KOPT-K1 (cell line): Measurements from ENCODE around the gene SLC18A2.
"Not testable (repeated sequence)": the region's sequence is repeated elsewhere in the genome, so short reads cannot be mapped to it uniquely, and the experiment has no call there.

Experiments used
- H3K27ac ChIP-seq: fragments of 200-600 bp; sonication (generic); 2 replicates; pipeline ENCODE4 v1.5.1; 2016; ENCODE audit warnings: antibody characterized with exemption, mild to moderate bottlenecking, low read depth, low read length; ENCODE audit not compliant: poor library complexity, severe bottlenecking
- H3K36me3 ChIP-seq: fragments of 200-600 bp; sonication (generic); 2 replicates; pipeline ENCODE4 v1.5.1; 2017; ENCODE audit warnings: antibody characterized with exemption, mild to moderate bottlenecking, low read length, moderate library complexity; ENCODE audit not compliant: insufficient read depth
- H3K9me3 ChIP-seq: fragments of 200-600 bp; sonication (generic); 2 replicates; pipeline ENCODE4 v1.5.1; 2017; ENCODE audit warnings: antibody characterized with exemption, low read length, mild to moderate bottlenecking; ENCODE audit not compliant: insufficient read depth, poor library complexity, severe bottlenecking

Gene SLC18A2

DNA sequence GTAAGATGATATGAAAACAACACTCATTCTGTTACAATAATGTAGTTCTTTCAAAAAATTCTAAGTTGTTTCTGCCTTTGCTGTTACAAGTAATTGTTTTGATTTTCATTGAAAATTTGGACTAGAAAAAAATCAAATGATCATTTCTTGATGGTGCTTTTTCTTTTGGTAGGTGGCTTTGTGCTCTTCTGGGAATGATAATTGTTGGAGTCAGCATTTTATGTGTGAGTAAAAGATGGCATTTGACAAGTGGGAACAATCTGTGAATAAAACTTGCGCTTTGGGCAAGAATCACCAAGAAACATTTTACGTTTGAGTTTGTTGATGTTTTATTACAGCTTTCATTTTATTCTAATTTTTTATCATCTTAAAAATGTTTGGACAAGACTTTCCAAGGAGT lies 25.9 kb downstream of the SLC18A2 start:
- H3K36me3 ChIP-seq: peaks cover 28% of the 10 kb centered on the region
- H3K9me3 ChIP-seq: no peaks in the 10 kb centered on the region
- H3K27ac ChIP-seq: peak overlapping the region; percentile 82

DNA sequence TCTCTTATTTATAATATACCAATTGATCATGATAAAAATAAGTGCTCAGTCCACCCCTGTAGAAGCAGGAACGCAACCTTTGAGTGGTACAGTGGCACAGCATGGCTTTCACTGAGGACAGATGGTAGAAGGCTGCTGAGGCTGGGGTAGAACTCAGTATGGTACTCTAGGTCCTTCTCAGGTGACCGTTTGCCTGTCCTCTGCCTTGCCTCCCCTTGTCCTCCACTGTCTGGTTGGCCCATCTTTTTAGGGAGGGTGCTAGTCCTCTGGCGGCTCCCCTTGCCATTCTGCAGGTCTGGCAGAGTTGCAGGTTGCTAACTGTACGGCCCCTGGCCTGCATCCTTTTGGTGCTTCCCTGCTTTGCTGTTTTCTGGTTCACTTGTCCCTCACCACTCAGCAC lies 27.3 kb downstream of the SLC18A2 start:
- peak overlapping the region; percentile 82 for H3K27ac ChIP-seq
- peaks cover 37% of the 10 kb centered on the region for H3K36me3 ChIP-seq
- H3K9me3 ChIP-seq: no peaks in the 10 kb centered on the region

DNA sequence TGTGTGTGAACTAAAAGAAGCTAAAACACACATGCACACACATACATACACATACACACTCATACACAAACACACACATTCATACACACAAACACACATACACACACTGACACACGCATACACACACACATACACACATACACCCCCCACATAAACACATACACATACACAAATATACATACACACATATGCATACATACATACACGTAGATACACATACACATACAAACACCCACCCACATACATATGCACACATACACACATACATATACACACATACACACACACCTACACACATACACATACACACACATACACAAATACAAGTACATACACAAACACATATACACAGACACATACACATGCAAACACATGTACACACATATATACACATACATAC lies 28.0 kb downstream of the SLC18A2 start:
- peak overlapping the region; percentile 82 for H3K27ac ChIP-seq
- H3K9me3 ChIP-seq: no peaks in the 10 kb centered on the region

DNA sequence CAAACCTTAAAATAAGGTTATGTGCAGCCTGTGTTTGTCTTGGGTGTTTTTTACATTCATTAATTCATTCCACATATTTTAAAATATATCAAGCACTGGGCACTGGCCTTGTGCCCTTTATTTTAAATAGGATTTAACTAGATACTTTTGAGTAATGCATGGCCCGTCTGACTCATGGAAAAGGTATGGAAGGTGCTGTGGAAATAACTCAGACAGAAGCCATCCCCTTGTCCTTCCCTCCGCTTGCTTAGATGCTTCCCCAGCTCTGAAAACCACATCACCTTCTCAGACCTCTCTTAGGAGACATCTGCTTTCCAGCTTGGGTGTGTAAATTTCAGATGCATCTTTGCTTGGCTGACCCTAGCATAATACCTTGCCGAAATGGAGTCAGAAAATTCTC lies 30.5 kb downstream of the SLC18A2 start:
- Histone ChIP-seq H3K36me3 (peaks cover 61% of the 10 kb centered on the region), H3K27ac (no peak overlapping the region), H3K9me3 (no peaks in the 10 kb centered on the region)

More for the DNA sequence above, 28.0 kb downstream of the SLC18A2 start:
- H3K36me3 ChIP-seq: peaks cover 40% of the 10 kb centered on the region

DNA sequence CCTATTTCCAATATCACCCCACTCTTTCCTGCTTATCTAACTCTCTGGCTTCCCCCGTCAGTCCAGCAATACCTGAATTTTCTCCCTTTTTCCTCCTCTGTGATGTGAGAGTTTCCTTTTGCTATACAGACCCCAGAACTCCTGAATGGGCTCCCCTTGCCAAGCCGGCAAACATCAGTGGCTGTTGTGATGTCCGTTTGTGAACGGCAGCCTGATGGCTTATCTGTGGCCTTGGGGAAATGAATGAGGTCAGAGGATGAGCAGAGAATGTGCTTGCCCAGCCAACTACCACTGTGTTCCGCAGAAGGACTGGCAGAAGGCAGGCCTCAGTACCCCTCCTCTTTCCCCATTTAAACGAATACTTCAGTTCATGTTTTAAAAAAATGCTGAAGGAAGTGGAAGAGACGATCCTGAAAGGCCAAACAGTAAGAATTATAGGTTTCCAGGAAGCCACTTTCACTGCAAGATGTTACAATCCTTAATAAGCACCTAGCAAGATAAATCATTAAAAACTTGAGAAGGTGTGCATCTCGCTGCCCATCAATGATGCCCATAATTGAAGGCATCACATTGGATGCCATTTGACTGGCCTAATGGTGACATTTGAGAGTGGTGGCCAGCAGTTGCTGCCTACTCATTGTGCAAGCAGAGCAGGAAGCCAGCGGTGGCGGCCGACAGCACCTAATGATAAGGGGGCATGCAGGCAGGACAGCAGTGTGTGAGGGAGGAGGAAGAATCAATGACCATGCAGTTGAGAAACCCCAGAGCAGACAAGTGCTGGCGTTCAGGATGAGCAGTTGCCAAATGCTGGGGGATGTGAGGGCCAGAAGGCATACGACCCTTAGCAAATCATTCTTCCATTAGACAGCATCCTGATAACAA lies 31.5 kb downstream of the SLC18A2 start:
- Histone ChIP-seq H3K36me3 (peaks cover 70% of the 10 kb centered on the region), H3K27ac (no peak overlapping the region), H3K9me3 (no peaks in the 10 kb centered on the region)

DNA sequence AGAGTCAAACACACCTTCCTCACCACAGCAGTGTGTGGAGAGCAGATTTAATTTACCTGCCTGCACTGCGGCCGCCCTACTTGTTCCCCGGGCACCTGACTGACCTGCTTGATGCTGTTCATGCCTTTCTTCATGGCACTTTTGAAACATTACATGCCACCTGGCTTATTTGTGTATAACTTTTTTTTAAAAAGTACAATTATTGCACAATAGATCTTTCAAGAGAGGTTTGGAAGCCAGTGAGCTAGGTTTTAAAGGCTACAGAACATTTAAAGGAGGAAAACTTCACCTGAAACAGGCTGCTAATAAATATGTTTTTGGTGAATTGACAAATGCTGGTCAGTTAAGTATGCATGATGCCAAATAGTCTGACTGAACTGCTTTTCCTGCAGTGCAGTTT lies 33.1 kb downstream of the SLC18A2 start:
- no peak overlapping the region for H3K27ac ChIP-seq
- no peaks in the 10 kb centered on the region for H3K9me3 ChIP-seq
- peaks cover 70% of the 10 kb centered on the region for H3K36me3 ChIP-seq

DNA sequence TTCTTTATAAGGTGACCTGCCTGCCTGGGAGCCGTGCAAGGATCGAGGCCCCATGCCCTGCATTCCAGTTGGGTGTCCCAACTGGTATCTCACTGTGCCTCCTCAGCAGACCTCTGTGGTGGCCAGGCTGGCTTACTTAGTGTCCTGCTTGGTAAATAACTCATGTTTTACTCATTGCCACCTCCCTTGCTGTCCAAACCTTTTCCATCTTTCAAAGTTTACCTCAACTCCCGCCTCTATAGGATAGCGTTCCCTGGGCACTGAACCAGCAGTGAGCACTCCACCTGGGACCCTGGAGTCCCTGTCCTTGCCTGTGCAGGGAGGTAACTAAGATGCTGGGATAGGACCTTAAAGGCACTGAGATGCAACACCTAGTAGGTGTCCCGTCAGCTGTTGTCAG lies 33.6 kb downstream of the SLC18A2 start:
- Histone ChIP-seq H3K9me3 (no peaks in the 10 kb centered on the region), H3K27ac (no peak overlapping the region), H3K36me3 (peaks cover 65% of the 10 kb centered on the region)

DNA sequence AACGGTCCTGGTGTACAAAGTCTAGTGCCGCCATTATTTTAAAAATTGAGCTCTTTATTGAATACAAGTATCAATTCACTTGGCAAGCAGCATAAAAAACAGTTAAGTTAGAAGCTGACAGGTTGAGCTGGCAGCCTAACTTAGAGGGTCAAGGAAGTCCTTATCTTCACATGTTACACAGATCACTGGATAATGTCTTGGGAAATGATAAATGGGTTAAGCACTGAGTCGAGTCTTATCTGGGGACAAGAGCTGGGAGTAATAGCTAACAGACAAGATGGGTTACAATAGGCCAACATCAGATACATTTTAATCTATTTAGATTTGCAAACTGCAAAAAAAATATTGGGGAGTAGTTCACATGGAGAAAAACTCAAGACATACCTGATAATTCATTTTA lies 34.2 kb downstream of the SLC18A2 start:
- Histone ChIP-seq H3K9me3 (no peaks in the 10 kb centered on the region), H3K36me3 (peaks cover 59% of the 10 kb centered on the region), H3K27ac (no peak overlapping the region)

DNA sequence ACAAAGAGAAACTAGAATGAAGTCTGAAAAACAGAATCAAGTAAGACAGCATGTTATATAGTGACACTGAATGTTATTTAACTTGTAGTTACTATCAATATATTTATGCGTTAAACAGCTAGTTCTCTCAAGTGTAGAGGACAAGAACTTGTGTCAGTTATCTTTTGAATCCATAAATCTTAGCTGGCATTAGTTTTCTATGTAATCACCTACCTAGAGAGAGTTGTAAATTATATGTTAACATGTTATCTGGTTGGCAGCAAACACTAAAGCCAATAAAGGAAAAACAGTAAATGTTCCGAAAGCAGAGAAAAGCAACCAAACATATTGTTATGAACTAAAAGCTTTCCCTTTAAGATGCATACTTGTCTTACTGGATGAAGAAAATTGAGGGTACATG lies 36.8 kb downstream of the SLC18A2 start:
- Histone ChIP-seq H3K36me3 (peaks cover 38% of the 10 kb centered on the region), H3K27ac (no peak overlapping the region), H3K9me3 (no peaks in the 10 kb centered on the region)

DNA sequence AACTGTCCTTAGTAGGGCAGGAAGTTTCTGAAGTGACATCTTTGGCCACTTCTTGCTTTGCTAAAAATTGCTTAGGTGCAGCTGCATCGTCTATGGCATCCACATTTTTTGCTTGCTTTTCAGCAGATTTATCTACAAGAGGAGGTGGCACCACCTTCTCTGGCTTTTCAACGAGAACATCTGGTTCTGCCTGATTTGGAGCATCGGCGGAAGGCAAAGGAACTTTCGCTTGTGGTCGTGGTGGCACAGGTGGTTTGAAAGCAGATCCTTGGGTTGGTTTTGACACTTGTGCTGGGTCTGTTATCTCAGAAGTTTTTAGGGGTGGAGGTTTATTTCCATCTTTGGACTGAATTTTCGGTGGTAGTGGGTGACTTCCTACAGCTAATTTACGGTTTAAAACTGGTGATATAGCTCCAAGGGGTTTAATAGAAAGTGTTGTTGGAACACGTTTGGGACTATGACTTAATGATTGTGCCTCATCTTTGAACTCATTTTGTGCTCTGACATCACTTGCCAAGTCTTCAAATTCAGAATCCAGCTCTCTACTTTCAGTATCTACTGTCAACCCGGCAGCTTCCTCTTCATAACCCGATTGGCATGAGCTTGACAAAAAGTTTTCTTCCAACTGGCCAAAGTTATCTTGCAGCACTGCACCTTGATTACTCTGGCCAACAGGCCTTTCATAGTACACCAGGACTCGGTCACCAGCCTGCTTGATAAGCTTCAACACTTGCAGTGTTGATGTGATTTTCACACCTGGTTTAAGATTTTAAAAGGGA lies 44.0 kb downstream of the SLC18A2 start:
- Histone ChIP-seq H3K36me3 (peaks cover 19% of the 10 kb centered on the region), H3K9me3 (no peaks in the 10 kb centered on the region), H3K27ac (peak overlapping the region; percentile 82)

DNA sequence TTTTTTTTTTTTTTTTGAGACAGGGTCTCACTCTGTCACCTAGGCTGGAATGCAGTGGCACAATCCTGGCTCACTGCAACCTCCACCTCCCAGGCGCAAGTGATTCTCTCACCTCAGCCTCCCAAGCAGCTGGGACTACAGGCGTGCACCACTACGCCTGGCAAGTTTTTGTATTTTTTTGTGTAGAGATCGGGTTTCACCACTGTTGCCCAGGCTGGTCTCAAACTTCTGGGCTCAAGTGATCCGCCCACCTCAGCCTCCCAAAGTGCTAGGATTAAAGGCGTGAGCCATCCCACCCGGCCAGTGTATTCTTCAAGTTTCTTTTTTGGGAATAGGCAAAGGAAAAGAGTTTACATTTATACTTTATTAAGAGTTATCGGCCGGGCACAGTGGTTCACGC lies 50.0 kb downstream of the SLC18A2 start:
- H3K9me3 ChIP-seq, H3K27ac ChIP-seq, H3K36me3 ChIP-seq: not testable (repeated sequence)

DNA sequence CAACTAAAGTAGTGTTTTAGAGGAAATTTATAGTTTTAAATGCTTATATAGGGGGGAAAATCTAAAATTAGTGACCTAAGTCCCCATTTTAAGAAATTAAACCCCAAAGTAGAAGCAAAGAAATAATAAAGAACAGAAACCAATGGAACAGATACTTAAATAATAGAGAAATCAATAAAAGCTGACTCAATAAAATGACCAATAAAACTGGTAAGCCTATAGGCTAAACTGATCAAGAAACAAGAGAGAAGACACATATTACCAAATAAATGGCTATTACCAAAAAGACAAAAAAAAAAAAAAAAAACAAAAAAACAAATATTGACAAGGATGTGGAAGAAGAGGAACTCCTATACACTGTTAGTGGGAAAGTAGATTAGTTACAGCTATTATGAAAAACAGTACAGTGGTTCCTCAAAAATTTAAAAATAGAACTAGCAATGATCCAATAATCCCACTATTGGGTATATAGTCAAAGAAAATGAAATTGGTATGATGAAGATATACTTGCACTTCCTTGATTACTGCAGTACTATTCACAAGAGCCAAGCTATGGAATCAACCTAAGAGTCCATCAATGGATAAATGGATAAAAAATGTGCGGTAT lies 53.2 kb downstream of the SLC18A2 start:
- Histone ChIP-seq H3K9me3 (peaks cover 3% of the 10 kb centered on the region), H3K36me3 (peaks cover 5% of the 10 kb centered on the region), H3K27ac (no peak overlapping the region)

DNA sequence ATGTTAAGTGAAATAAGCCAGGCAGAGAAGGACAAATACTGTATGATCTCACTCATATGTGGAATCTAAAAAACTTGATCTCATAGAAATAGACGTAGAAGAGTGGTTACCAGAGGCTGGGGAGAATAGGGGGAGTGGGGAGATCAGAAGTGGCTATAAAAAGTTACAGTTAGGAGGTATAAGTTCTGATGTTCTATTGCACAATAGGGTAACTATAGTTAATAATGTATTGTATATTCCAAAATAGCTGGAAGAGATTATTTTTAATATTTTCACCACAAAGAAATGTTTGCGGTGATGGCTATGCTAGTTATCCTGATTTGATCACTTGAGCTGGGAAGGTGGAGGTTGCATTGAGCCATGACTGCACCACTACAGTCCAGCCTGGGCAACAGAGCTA lies 53.8 kb downstream of the SLC18A2 start:
- Histone ChIP-seq H3K9me3 (peaks cover 9% of the 10 kb centered on the region), H3K36me3 (no peaks in the 10 kb centered on the region; the same call in 1 of the 2 replicates), H3K27ac (no peak overlapping the region)

DNA sequence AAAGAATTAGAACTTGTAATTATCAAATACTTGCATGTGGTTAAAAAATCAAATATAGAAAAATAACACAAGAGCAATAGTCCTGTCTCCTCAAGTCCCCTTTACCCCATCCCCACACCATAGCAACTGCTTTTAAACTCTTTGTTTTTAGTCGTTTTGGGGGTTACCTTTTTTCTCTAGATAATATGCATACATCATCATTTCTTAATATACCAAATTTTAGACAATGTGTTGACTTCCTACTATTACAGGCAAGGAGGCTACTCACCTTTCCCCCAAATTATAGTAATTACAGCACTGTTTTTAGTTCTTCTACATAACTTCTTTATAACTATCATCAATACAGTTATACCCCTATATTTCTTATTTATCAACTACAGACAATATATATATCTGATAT lies 57.3 kb downstream of the SLC18A2 start:
- Histone ChIP-seq H3K36me3 (no peaks in the 10 kb centered on the region; the same call in 1 of the 2 replicates), H3K9me3 (peaks cover 21% of the 10 kb centered on the region), H3K27ac (no peak overlapping the region)

DNA sequence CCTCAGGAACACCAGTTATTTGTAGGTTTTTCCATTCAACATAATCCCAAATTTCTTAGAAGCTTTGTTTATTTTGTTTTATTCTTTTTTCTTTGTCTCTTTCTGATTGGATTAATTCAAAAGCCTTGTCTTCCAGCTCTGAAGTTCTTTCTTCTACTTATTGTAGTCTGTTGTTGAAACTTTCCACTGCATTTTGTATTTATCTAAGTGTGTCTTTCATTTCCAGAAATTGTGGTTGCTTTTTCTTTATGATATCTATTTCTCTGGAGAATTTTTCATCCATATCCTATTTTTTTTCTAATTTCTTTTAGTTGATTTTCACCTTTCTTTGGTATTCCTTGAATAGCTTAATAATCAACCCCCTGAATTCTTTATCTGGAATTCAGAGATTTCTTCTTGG lies 58.5 kb downstream of the SLC18A2 start:
- H3K9me3 ChIP-seq: peaks cover 29% of the 10 kb centered on the region
- no peak overlapping the region for H3K27ac ChIP-seq
- peaks cover 8% of the 10 kb centered on the region for H3K36me3 ChIP-seq
